HG02981 (cell line): ENCODE data around the gene IQSEC3.

ENCODE experiments used
- ATAC-seq: cut with Tn5 transposase; IDR thresholded peaks from one replicate; pipeline ENCODE4 v1.9.1; 2021; ENCODE audit warnings: mild to moderate bottlenecking, moderate library complexity; ENCODE audit not compliant: unreplicated experiment

IQSEC3 gene

DNA sequence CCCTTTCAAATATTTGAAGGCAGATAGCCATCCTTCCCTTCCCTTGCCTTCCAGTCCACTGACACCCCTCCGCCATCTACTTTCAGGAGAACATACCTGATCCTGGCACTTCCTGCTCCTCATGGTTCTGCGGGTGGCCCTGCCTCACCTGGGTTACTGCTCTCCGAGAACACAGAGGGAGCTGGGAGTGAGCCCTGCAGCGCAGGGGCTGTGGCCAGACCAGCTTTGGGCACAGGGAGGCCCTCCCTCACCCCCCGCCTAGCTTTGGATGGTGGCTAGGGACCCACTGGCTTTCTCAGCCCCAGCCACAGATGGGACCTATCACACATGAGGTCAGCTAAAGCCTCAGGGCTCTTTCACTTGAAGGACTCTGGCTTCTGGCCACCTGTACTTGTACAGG lies 12.4 kb downstream of the IQSEC3 start:
- ATAC-seq = no peak

DNA sequence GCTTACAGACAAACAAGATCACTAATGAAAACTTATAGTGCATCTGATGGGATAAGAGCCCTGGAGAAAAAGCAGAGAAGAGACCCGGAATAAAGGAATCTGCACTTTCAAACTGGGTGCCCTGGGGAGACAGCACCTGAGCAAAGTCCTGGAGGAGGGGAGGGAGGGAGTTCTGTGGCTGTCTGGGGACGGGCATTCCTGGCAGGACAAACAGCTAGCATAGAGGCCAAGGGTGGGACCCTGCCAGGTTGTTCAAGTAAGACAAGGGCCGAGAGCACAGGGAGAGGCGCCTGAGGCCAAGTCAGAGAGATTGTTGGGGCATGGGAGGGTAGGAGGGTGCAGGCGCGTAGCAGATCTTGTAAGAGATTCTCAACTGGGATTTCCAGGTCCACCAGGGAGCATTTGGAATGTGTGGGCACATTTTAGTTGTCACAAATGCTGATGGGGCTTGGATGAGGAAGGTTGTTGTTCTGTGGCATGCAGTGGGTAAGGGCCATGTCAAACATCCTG lies 14.2 kb downstream of the IQSEC3 start:
- no peak for ATAC-seq

DNA sequence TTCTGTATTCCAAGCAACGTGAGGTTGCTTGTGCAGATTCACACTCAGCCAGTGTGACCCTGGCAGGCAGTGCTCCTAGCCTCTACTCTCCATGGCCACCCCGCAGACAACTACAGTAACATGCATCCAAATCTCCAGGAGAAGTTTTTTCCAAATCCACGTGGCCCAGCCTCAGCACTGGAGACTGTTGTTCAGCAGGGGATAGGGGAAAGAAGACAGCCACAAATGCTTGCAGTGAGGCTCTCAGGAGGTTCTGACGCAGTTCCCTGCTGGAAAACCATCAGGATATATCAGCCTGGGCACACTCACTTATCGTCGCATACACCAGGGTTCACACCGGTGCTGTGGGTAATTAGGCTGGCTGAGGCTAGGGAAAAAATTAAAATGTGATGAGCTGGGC lies 16.2 kb downstream of the IQSEC3 start:
- no peak for ATAC-seq

DNA sequence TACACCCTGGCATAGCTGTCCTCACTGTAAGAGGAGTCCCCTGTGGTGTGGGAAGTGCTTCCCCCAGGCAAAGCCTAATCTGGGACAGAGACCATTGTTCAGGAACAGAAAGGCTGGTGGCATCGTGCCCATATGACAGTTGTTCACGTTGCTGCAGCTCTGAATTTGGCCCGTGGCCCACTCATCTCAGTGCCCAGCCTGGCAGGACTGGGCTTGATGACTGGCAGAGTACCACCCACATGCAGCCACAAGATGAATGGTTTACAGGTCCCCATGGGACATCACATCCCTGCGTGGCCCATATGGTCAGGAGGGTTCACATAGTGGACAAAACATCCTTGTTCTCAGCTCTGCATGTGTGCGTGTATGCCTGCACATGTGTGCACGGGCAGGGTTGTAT lies 17.5 kb downstream of the IQSEC3 start:
- ATAC-seq = no peak

DNA sequence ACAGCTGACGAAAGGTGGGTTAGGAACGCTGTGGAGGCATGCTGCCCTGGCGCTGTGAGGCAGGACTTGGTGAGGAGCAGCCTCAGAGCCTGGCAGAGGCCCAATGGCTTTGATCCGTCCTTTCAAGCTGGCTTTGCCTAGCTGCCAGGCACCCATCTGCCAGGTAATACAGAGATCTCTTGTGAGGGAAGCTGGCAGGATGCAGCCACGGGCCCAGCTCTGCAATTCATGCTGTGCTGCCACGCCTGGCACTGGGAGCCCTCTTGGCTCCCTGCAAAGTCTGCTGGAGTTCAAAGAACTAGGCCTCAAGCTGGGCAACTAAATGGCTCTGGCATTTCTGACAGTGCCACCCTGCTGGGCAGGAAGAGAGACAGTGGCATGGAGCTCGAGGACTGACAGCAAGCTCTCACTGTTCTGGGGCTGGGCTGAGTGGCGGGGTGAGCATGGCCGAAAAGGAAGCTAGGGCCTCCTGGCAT lies 18.7 kb downstream of the IQSEC3 start:
- ATAC-seq = no peak

DNA sequence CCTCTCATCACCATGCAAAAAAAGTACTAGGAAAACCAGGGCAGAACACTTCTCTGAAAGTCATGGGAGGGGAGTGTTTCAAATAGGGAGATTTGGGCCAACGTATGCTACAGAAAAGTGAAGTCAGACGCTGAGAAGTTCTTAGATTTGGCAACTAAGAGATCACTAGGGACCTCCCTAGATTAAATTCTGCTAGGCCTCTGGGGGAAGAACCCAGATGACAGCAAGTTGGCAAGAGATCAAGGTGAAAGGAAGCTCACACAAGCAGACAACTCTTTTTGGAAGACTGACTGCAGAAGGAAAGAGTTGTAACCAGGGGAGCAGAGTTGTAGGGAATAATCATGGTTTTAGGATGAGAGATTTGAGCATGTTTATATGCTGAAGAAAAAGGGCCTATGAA lies 20.7 kb downstream of the IQSEC3 start:
- no peak for ATAC-seq

DNA sequence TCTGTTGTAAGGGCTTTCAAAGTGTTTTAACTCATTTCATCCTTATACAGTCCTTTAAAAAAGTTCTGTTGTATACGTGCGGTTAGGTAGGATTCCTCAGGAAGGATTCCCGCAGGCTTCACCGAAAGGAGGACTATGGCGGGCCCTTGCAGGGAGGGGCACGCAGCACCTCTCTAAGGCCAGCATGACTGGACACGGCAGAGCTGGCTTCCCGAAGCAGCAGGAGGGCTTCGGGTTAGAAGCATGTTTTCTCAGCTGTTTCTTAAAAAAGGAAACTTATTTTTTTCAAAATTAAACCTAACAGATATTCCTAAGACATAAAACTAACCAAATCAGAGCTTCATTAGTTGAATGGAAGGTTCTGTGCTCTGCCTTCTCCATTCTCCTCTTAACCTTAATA lies 21.3 kb downstream of the IQSEC3 start:
- no peak for ATAC-seq

DNA sequence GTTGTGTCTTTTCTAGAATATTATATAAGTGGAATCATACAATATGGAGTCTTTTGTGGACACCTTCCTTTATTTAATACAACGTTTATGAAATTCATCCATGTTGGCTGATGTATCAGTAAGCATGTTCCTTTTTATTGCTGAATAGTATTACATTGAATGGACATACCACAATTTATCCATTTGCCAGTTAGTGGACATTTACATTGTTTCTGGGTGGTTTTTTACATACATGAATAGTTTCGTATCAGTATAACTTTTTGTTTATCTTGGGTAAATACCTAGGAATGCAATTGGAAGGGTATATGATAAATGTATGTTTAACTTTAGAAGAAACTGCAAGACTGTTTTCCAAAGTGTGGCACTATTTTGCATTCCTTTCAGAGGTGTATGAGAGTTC lies 23.1 kb downstream of the IQSEC3 start:
- ATAC-seq = no peak

DNA sequence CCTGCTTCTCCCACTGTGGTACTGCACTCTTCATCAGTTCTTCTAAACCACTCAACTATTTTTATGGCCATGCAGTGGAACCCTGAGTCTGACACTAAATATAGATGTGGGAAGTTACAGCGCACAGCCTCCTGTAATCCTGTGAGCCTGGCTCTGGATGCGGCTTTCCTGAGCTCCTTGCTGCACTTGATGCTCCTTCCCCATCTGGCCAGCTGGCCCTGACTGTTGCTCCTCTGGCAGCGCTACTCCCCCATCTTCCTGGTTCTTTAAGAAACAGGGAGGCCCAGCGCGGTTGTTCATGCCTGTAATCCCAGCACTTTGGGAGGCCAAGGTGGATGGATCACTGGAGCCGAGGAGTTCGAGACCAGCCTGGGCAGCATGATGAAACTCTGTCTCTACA lies 24.6 kb downstream of the IQSEC3 start:
- ATAC-seq = no peak

DNA sequence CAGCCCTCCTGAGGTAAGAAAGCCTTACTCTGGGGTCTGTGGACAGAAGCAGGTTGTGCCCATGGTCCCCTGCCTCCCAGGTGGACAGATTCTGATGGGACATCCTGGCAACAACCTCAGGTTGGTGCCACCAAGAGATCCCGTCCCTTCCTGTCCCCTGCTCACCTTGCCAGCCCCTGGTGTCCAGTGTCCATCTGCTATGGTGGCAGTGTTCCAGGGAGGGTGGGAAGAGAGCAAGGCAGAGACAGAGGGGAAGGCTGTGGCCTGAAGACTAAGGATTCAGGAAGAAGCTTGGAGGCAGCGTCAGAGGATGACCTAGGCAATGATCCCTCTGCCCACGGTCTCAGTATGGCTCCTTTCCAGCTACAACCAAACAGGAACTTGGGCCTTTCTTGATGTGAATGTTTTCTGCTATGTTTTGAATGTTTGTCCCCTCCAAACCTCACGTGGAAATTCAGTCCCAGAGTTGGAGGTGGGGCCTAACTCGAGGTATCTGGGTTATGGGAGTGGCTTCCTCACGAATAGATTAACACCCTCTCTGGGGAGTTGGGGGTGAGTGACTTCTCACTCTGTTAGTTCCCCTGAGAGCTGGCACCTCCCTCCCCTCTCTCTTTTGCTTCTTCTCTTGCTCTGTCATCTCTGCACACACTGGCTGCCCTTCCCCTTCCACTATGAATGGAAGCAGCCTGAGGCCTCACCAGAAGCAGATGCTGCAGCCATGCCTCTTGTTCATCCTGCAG lies 26.9 kb downstream of the IQSEC3 start:
- no peak for ATAC-seq

DNA sequence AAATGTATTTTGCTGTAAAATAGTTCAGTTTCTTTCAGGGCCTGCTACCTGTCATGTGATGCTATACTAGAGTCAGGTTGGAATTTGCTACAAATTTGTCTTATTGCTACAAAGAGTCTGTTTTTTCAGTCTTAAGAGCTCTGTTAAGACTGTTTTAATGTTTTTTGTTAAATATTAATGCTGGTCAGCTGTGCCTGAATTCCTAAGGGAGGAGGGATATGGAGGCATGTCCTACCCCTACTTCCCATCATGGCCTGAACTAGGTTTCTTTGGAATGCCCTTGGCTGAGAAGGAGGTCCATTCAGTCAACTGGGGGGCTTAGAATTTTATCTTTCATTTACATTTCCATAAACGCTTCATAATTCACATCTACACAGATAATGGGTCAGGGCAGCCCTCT lies 30.0 kb downstream of the IQSEC3 start:
- no peak for ATAC-seq

DNA sequence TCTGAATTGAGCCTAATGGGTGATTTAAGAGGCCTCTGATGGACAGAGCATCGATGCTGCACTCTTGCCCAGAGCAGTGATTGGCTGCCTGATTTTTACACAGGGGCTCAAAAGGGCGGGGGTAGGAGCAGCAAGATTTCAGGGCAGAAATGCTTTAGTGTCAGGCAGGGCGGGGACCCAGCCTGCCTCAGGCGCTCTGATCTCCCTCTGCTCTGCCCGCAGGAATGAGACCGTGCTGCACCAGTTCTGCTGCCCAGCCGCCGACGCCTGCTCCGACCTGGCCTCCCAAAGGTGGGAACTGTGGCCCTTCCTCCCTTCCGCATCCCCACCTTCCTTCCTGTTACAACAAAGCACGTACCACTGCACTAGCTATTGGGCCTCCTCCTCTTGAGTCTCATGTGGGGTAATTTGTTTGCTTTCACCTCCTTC lies 32.4 kb downstream of the IQSEC3 start:
- no peak for ATAC-seq

DNA sequence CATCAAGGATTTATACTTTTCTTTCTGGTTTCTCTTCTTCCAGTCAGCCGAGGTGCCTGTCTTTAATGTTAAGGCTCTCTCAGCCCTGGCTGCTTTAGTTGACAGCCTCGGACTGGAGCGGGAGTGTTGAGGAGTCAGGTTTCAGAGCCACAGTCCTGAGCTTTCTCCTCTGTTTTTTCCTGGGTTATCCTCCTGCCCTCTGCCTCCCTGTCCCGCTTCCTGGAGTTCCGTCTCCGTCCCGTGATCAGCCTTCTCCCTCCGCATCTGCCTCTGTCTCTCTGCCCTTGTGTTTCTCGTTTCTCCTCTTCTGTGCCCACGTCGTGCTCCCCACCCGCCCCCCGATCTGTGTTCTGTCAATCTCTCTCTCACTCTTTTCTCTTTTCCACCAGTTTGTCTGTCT lies 33.0 kb downstream of the IQSEC3 start:
- ATAC-seq = no peak

DNA sequence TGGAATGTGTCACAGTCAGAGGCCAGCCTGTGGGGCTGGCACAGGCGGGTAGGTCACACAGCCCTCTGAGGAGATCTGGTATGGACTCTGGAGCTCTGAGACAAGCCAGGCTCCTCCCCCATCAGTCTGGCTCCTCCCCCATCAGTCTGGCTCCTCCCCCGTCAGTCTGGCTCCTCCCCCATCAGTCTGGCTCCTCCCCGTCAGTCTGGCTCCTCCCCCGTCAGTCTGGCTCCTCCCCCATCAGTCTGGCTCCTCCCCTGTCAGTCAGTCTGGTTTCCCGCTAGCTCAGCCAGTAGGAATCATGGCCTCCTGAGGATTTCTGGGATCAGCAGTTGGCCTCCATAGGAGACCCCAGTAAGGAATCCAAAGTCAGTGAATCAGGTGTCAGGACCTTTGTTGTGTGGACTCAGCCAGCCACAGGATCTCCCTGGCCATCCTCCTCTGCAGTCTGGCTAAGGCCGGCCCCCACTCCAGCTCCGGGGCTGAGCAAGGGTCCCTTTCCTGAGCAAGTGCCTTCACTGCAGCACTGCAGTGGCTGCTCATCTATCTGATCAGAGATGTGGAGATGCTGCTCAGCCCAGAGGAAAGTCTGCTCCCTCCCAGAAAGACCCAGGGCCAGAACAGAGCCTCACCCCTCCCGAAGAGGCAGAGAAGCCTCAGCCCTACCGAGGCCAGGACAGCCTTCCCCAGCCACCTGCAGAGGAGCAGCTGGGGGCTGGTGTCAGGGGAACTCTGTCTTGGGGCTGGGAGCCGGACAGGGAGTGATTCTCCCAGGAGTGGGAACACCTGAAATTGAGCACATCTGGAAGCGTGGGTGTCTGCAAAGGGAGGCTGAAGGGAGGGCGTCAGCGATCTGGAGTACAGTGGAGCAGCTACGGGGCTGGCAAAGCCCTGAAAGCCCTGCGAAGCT lies 35.7 kb downstream of the IQSEC3 start:
- no peak for ATAC-seq

DNA sequence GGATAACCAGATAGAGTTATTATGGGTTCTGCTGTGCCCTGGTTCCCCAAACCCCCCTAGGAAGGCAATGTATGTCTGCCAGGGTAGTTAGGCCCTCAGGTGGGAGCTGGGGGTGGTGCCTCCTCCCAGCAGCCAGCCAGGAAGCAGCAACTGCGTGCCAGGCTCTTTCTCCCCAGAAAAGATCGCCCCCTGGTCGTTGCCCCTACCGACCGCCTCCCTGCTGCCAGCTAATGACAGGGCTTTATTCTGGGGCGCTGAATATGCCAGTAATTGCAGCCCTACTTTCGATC lies 36.3 kb downstream of the IQSEC3 start:
- ATAC-seq = no peak

DNA sequence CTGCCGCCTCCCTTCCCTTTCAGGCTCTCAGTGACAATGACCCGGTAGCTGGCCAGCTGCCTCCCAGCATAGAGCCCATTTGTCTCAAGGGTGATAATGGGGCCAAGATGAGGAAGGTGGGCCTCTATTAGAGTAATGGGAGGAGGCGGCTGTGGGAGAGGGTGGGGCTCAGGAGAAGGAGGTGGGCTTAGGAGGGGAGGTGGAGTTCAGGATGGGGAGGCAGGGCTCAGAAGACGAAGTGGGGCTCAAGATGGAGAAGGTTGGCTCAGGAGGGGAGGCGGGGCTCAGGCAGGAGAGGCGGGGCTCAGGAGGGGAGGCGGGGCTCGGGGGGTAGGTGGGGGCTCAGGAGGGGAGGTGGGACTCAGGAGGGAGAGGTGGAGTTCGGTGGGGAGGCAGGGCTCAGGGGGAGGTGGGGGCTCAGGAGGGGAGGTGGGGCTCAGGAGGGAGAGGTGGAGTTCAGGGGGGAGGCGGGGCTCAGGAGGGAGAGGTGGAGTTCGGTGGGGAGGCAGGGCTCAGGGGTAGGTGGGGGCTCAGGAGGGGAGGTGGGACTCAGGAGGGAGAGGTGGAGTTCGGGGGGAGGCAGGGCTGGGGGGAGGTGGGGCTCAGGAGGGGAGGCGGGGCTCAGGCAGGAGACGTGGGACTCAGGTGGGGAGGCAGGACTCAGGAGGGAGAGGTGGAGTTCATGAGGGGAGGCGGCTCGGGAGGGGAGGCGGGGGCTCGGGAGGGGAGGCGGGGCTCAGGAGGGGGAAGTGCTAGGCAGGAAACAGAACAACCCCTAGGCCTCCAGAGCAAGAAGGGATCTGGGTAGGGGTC lies 36.8 kb downstream of the IQSEC3 start:
- ATAC-seq = no peak

DNA sequence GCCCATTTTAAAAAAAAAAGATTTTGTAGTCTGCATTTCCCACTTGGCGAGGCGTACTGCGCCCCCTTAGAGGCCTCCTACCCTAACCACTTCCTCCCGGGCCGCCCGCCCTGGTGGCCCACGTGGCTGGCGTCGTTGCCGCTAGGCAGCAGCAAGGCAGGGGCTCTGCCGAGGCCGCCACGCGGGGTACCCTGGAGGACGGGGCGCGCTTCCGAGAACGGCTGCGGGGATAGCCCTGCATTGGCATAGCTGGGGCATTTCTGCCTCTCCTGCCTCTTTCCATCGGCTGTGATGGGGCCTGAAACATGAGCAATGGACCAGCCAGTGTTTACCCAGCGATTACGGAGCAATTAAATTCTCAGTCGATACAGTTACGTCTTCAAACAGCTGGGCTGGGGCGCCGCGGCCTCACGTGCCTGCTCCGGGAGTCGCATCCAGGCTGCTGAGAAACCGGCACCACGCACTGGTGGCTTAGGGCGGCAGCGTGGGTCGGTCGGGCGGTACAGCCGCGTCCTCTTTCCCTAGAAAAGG lies 38.0 kb downstream of the IQSEC3 start:
- no peak for ATAC-seq

DNA sequence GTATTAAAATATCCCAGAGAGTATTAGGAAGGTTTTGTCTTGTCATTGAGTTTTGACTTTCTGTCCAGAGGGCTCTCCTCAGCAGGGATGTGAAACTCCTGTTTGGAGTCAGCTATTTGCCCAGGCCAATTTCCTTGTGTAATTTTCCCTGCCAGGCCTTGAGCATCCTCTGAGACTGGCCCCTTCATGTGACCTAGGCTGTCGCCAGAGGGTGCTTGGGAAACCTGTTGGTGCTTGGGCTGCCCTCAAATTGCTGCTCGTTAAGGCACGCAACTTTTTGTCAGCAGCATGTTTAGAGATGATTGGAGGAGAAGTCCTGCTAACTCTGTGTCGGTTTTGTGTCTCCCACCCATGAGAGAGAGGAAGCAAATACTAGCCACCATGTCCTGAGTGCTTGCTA lies 39.1 kb downstream of the IQSEC3 start:
- no peak for ATAC-seq

DNA sequence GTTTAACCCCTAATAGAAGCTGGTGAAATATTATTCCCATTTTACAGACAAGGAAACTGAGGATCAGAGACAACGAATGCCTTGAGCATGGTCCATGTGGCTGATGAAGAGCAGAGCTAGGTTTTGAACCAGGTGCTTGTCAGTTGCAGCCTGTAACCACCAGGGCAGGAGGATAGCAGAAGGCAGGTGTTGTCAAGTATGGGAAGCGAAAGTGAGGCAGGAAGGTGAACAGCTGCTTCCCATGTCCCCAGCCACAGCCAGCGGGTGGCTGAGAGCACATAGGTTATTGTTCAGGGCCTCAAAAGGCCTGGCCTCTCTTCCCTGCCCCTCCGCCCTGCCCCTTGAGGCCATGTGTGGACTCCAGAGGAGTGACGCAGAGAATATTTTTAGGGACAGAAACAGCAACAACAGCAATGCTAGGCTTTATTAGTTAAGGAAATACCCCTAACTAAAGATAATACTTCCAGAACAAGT lies 39.6 kb downstream of the IQSEC3 start:
- ATAC-seq = peak; percentile 87

DNA sequence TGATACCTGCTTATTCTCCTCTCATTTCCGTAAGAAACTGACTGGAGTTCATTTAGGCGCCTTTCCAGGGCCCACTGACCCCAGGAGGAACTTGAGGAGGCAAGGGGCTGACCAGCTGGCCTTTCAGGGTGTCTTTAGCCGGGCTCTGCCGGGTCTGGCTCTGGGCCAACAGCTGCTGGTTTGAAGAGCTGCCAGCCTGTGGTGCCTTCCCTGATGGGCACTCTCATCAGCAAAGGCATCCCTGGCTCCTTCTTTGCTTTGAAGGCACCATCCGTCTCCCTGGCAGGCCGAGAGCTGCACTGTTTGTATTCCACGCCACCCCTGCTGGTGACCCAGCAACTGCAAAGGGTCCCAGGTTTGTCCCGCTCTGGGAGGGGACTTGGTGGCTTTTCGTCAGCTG lies 42.0 kb downstream of the IQSEC3 start:
- no peak for ATAC-seq

DNA sequence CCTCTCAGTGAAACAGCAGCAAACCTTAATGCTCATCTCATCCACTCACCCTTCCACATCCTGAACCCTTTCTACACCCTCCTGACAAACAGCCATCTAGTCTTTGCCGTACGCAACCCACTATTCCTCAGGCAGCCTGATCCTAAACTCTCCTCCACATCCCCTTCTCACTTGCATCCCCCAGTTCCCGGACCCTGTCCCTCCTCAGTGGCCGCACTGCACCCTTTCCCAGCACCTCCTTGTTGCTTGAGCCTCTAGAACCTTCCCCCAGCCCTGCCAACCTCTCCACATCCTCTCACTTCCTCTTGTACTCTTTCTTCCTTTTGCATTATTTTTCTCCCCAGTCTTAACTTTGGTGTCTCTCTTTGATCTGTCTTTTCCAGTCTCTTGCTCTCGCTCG lies 42.9 kb downstream of the IQSEC3 start:
- ATAC-seq = no peak
